ENCODE data around the gene PAM. TPM values are rescaled to one million over a fixed set of nuclear protein-coding genes. Genes with fewer than 3 reads are reported as not detected.

Gene PAM
- total RNA-seq, 4 donors from 2014 or later: 113 to 178 (median 130) TPM

GRCh38 chr5:102922111-102922720, 167.1 kb downstream of the PAM start:
- no peak for ATAC-seq (ENCODE audit: low FRiP score)
- no peak for TF ChIP-seq CTCF (IDR thresholded peaks at IDR 0.05)
- DNase-seq (ENCODE audit: low spot score): no peak

GRCh38 chr5:102922799-102923477, 167.8 kb downstream of the PAM start:
- ATAC-seq (ENCODE audit: low FRiP score) (no peak), DNase-seq (ENCODE audit: low spot score) (no peak)
- TF ChIP-seq CTCF (IDR thresholded peaks at IDR 0.05): no peak

GRCh38 chr5:102924963-102925362, 169.9 kb downstream of the PAM start:
- DNase-seq (ENCODE audit: low spot score): no peak
- no peak for TF ChIP-seq CTCF (IDR thresholded peaks at IDR 0.05)
- no peak for ATAC-seq (ENCODE audit: low FRiP score)

- DNase-seq (ENCODE audit: low spot score) (no peak), ATAC-seq (ENCODE audit: low FRiP score) (no peak)
- TF ChIP-seq CTCF (IDR thresholded peaks at IDR 0.05): no peak
Measured at GRCh38 chr5:102927007-102927406, 171.9 kb downstream of the PAM start.

- DNase-seq (ENCODE audit: low spot score): no peak
Measured at GRCh38 chr5:102930244-102930643, 175.1 kb downstream of the PAM start.

GRCh38 chr5:102931085-102931725, 176.1 kb downstream of the PAM start:
- ATAC-seq (ENCODE audit: low FRiP score): no peak
- no peak for DNase-seq (ENCODE audit: low spot score)
- no peak for TF ChIP-seq CTCF (IDR thresholded peaks at IDR 0.05)

More at GRCh38 chr5:102930244-102930643, 175.1 kb downstream of the PAM start:
- ATAC-seq (ENCODE audit: low FRiP score): no peak
- TF ChIP-seq CTCF (IDR thresholded peaks at IDR 0.05): no peak

Measured in omental fat pad (tissue), 4 donors.